HFF-Myc (cell line): ENCODE data around the gene CSF1.

Source experiments
- DNase-seq: peaks from one replicate; pipeline ENCODE4 v3.0.0-alpha.2; 2011; ENCODE audit warnings: low read depth; ENCODE audit errors: extremely low read depth
- H3K4me3 ChIP-seq: replicated peaks from 2 replicates; pipeline ENCODE4 v1.5.1; 2011; ENCODE audit warnings: low read depth, mild to moderate bottlenecking, control low read depth, low read length
- CTCF ChIP-seq: IDR thresholded peaks from 2 replicates; pipeline ENCODE4 v1.5.1; 2012; ENCODE audit warnings: mild to moderate bottlenecking, low read depth, low read length, control low read depth; ENCODE audit errors: missing control alignments

CSF1 gene

GRCh38 chr1:109896681-109897080, 14.0 kb upstream of the CSF1 start:
- no peak for TF ChIP-seq CTCF
- no peak for DNase-seq
- no peak overlapping the region for H3K4me3 ChIP-seq

GRCh38 chr1:109897259-109897955, 13.2 kb upstream of the CSF1 start:
- DNase-seq: no peak
- no peak for TF ChIP-seq CTCF
- no peak overlapping the region for H3K4me3 ChIP-seq

GRCh38 chr1:109898842-109899241, 11.8 kb upstream of the CSF1 start:
- H3K4me3 ChIP-seq: no peak overlapping the region
- DNase-seq: no peak
- TF ChIP-seq CTCF: no peak

- DNase-seq: no peak
- TF ChIP-seq CTCF: no peak
- no peak overlapping the region for H3K4me3 ChIP-seq
Observed at GRCh38 chr1:109901141-109901523, 9.5 kb upstream of the CSF1 start.

- H3K4me3 ChIP-seq: no peak overlapping the region
- no peak for DNase-seq
- TF ChIP-seq CTCF: no peak
Observed at GRCh38 chr1:109901524-109902145, 9.0 kb upstream of the CSF1 start.

GRCh38 chr1:109902204-109902985, 8.3 kb upstream of the CSF1 start:
- DNase-seq: no peak
- H3K4me3 ChIP-seq: no peak overlapping the region
- no peak for TF ChIP-seq CTCF
